Thyroid gland (tissue), 4 donors: Measurements from ENCODE around the gene GLB1L. TPM values are rescaled to one million over a fixed set of nuclear protein-coding genes. Genes with fewer than 3 reads are reported as not detected.
"Not testable (repeated sequence)": the region's sequence is repeated elsewhere in the genome, so short reads cannot be mapped to it uniquely, and the experiment has no call there.

ENCODE experiments used
- DNase-seq, 2 donors: peaks; one replicate each; pipeline ENCODE4 v3.0.0-alpha.2; 2019
- H3K27ac ChIP-seq, 3 donors: fragments of 200-600 bp; sonication (generic); 1 replicate in 2 of 3; 2 replicates in 1 of 3; pipeline ENCODE4 v1.5.1; 2016 to 2019; ENCODE audit warnings: mild to moderate bottlenecking in 1 of 3, moderate library complexity in 1 of 3
- H3K27me3 ChIP-seq: fragments of 200-600 bp; sonication (generic); one replicate; pipeline ENCODE4 v1.5.1; 2019
- H3K36me3 ChIP-seq, 2 donors: fragments of 200-600 bp; sonication (generic); one replicate each; pipeline ENCODE4 v1.5.1; 2016 to 2019
- H3K4me1 ChIP-seq, 2 donors: fragments of 200-600 bp; sonication (generic); one replicate each; pipeline ENCODE4 v1.5.1; 2017 to 2019
- H3K4me3 ChIP-seq, 3 donors: fragments of 200-600 bp; sonication (generic); replicated peaks in 1 of 3; 1 replicate in 2 of 3; 2 replicates in 1 of 3; pipeline ENCODE4 v1.5.1; 2016; ENCODE audit warnings: mild to moderate bottlenecking in 1 of 3
- H3K9me3 ChIP-seq: fragments of 200-600 bp; sonication (generic); one replicate; pipeline ENCODE4 v1.5.1; 2017
- POLR2A ChIP-seq, 2 donors: fragments of 450-650 bp; IDR thresholded peaks; one replicate each; pipeline ENCODE4 v1.6.1; 2017; ENCODE audit warnings: antibody characterized with exemption in 2 of 2, mild to moderate bottlenecking in 2 of 2, moderate library complexity in 1 of 2
- WGBS, 2 donors: methylation state at CpG; one replicate each; pipeline ENCODE4 v1.1.5; 2017; 5-methylcytosine and 5-hydroxymethylcytosine counted together
- intact Hi-C: fragments of 100-400 bp; cut with DNase I; formaldehyde crosslinking; loops from one replicate; pipeline ENCODE4 v1.15.1; 2023
- total RNA-seq, 4 donors: library from RNA; depleted of rRNA; stranded (reverse); fragments of >200 nt; gene quantifications; one replicate each; pipeline ENCODE4 v1.2.3, GENCODE V29; 2016
- TF ChIP-seq, protein P1 (sequence below), 6 experiments: fragments of 200-600 bp in 3 of 6; fragments of 450-650 bp in 3 of 6; sonication (generic) in 3 of 6; IDR thresholded peaks; one replicate each; pipeline ENCODE4 v1.5.1; 2016 to 2019; ENCODE audit warnings: antibody characterized with exemption in 6 of 6, mild to moderate bottlenecking in 2 of 6, inconsistent platforms in 1 of 6, moderate library complexity in 1 of 6

The GLB1L gene
- total RNA-seq, 4 donors from 2014 or later: 12.9 to 24.6 (median 14.9) TPM

DNA sequence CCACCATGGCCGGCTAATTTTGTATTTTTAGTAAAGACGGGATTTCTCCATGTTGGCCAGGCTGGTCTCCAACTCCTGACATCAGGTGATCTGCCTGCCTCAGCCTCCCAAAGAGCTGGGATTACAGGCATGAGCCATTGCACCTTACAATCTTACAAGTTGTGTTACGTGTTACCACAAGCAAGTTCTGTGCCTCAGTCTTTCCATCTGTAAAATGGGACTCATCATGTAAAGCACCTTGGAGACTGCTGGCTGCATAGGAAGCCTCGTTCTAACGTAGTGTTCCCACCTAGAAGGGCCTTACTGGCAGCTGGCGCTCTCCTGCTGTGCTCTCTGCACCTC, 43.9 kb upstream of the GLB1L start:
- no peak overlapping the region for H3K4me3 ChIP-seq
- H3K36me3 ChIP-seq: peaks cover 11 to 15% of the 10 kb centered on the region in 2 donors
- intact Hi-C loops: no loop called here
- H3K4me1 ChIP-seq: peaks cover 0 to 12% of the 10 kb centered on the region in 2 donors
- H3K9me3 ChIP-seq: no peaks in the 10 kb centered on the region
- TF ChIP-seq, protein P1, sequence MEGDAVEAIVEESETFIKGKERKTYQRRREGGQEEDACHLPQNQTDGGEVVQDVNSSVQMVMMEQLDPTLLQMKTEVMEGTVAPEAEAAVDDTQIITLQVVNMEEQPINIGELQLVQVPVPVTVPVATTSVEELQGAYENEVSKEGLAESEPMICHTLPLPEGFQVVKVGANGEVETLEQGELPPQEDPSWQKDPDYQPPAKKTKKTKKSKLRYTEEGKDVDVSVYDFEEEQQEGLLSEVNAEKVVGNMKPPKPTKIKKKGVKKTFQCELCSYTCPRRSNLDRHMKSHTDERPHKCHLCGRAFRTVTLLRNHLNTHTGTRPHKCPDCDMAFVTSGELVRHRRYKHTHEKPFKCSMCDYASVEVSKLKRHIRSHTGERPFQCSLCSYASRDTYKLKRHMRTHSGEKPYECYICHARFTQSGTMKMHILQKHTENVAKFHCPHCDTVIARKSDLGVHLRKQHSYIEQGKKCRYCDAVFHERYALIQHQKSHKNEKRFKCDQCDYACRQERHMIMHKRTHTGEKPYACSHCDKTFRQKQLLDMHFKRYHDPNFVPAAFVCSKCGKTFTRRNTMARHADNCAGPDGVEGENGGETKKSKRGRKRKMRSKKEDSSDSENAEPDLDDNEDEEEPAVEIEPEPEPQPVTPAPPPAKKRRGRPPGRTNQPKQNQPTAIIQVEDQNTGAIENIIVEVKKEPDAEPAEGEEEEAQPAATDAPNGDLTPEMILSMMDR (IDR thresholded peaks at IDR 0.05): no peak
- TF ChIP-seq POLR2A (IDR thresholded peaks at IDR 0.05): no peak
- no peak for DNase-seq
- H3K27me3 ChIP-seq: no peaks in the 10 kb centered on the region
- 69 to 88% methylated on average over 3 to 6 of the region's 6 CpGs for WGBS, 2 donors
- H3K27ac ChIP-seq: peak overlapping the region in 2 of 3 donors; percentile 65 to 70

DNA sequence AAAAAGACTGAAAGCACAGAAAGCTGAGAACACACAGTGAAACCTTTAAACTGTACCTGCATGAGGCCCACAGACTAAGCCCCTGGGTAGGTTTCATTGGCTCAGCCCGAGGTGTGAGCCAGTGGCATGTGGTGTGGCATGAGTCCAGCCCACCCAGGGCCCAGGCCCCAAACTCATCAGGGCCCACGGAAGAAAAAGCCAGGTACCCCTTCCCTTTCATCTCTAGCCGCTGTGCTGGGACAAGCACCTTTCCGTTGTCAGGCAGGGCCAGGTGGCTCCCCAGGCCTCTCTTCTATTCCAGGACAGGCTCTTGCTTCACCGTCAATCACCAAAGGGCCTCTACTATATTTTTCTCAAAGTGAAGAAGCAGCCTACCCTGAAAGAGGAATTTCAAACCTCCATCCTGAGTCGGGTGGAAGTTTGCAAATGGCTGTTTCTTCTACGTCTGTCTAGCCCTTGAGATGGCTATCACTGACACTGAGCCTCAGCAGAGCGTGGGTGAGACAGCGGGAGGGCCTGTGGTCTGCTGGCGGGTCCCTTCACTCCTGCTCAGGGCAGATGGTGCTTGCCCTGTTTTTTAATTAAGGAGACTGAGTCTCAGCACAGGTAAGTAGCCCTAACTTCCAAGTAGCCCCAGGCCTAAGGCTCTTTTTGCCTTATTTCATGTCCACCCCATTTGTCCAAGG, 42.5 kb upstream of the GLB1L start:
- Histone ChIP-seq H3K36me3 (peaks cover 24 to 27% of the 10 kb centered on the region in 2 donors), H3K9me3 (no peaks in the 10 kb centered on the region), H3K4me3 (no peak overlapping the region), H3K4me1 (peaks cover 0 to 11% of the 10 kb centered on the region in 2 donors), H3K27me3 (no peaks in the 10 kb centered on the region), H3K27ac (no peak overlapping the region)
- TF ChIP-seq, protein P1 (IDR thresholded peaks at IDR 0.05): no peak
- TF ChIP-seq POLR2A (IDR thresholded peaks at IDR 0.05): no peak
- 78 to 85% methylated on average over 10 of the region's 10 CpGs for WGBS, 2 donors
- intact Hi-C loops: no loop called here
- DNase-seq: no peak

DNA sequence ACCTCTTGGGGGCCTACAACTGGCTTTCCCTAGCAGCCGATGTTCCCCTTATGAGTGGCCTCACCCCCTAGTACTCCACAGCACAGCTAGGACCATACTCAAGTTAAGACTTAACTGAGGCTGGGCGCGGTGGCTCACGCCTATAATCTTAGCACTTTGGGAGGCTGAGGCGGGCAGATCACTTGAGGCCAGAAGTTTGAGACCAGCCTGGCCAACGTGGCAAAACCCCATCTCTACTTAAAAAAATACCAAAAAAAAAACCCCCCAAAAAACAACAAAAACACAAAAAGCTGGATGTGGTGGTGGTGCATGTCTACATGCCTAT, 41.8 kb upstream of the GLB1L start:
- DNase-seq, H3K27ac ChIP-seq, H3K4me3 ChIP-seq, intact Hi-C loops, H3K9me3 ChIP-seq, H3K27me3 ChIP-seq: not testable (repeated sequence)
- Histone ChIP-seq H3K4me1 (peaks cover 0 to 11% of the 10 kb centered on the region in 2 donors), H3K36me3 (peaks cover 28 to 33% of the 10 kb centered on the region in 2 donors)
- 87 to 89% methylated on average over 6 of the region's 6 CpGs for WGBS, 2 donors

DNA sequence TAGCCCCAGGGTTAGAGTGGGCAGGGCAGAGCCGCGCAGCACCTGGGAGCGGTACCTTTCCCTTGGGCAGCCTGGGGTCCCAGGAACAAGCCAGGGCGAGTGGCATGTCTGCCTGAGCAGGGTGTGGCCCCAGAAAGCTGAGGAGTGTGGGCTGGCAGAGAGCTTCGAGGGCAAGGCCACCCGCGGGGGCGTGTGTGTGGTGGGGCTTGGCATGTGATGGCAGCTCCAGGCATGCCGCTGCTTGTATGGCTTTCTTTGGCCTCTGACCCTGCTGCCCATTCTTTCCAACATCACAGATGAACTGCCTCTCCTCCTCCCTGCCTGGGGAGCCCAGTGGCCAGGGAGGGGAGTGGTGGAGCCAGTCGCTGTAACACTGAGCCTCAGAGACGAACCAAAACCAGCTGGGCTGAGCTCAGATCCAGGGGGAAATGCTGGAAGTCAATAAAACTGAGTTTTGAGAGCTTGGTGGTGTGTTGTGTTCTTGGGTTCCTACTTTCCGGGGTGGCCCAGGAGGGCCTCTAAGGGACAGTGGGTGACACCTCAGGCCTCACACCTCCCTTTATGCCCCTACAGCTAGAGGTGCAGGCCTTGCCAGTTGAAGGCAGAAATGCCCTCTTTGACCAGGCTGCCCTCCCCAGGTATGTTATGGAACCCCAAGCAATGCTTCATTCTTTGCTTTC, 41.3 kb upstream of the GLB1L start:
- TF ChIP-seq, protein P1 (IDR thresholded peaks at IDR 0.05): no peak
- TF ChIP-seq POLR2A (IDR thresholded peaks at IDR 0.05): no peak
- H3K27ac ChIP-seq: no peak overlapping the region
- peaks cover 0 to 11% of the 10 kb centered on the region in 2 donors for H3K4me1 ChIP-seq
- H3K36me3 ChIP-seq: peaks cover 33 to 38% of the 10 kb centered on the region in 2 donors
- H3K4me3 ChIP-seq: no peak overlapping the region
- WGBS, 2 donors: 78 to 82% methylated on average over 8 to 10 of the region's 12 CpGs
- DNase-seq: no peak
- no peaks in the 10 kb centered on the region for H3K9me3 ChIP-seq
- intact Hi-C loops: no loop called here
- no peaks in the 10 kb centered on the region for H3K27me3 ChIP-seq

DNA sequence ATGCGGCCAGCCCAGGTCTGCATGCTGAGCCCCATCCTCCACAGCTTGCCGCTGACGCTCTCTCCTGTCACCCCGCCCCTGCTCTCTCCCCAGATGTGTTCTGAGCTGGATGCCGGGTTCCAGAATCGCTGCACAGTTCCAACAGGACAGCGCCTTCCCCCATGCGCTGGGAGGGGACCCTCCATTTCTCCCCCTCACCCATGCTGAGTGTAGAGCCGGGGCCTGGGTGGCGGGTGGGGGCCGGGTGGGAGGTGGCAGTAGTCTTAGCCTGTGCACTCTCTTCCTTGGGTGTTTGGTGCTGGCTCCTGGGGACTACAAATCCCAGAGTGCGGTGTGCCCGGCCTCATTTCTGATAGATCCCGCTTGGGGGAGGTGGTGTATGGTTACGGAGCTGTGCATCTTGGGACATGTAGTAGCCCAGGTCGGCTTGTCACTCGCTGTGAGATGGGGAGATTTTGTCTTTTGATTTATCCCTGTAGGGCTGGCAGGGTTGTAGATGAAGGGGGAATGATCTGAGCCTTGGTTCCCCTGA, 40.7 kb upstream of the GLB1L start:
- Histone ChIP-seq H3K27ac (no peak overlapping the region), H3K27me3 (no peaks in the 10 kb centered on the region), H3K4me3 (no peak overlapping the region), H3K4me1 (peaks cover 0 to 11% of the 10 kb centered on the region in 2 donors), H3K9me3 (no peaks in the 10 kb centered on the region), H3K36me3 (peaks cover 37 to 42% of the 10 kb centered on the region in 2 donors)
- no peak for DNase-seq
- intact Hi-C loops: no loop called here
- TF ChIP-seq POLR2A (IDR thresholded peaks at IDR 0.05): no peak
- TF ChIP-seq, protein P1 (IDR thresholded peaks at IDR 0.05): no peak
- 78 to 93% methylated on average over 11 to 14 of the region's 17 CpGs for WGBS, 2 donors
